Suprapubic skin (tissue), 4 donors: Measurements from ENCODE around the gene TNS1. TPM values are rescaled to one million over a fixed set of nuclear protein-coding genes. Genes with fewer than 3 reads are reported as not detected.
A peak's percentile ranks its signal among the peaks of the same experiment; 100 is the strongest.

Experiments used
- DNase-seq, 2 donors: peaks; one replicate each; pipeline ENCODE4 v3.0.0-alpha.2; 2019; ENCODE audit warnings: low spot score in 2 of 2
- H3K27ac ChIP-seq: fragments of 200-600 bp; sonication (generic); one replicate; pipeline ENCODE4 v1.5.1; 2019
- H3K27me3 ChIP-seq: fragments of 200-600 bp; sonication (generic); one replicate; pipeline ENCODE4 v1.5.1; 2019
- H3K36me3 ChIP-seq: fragments of 200-600 bp; sonication (generic); one replicate; pipeline ENCODE4 v1.5.1; 2019
- H3K4me1 ChIP-seq: fragments of 200-600 bp; sonication (generic); one replicate; pipeline ENCODE4 v1.5.1; 2019
- H3K4me3 ChIP-seq: fragments of 200-600 bp; sonication (generic); one replicate; pipeline ENCODE4 v1.5.1; 2019; ENCODE audit warnings: mild to moderate bottlenecking
- H3K9me3 ChIP-seq: fragments of 200-600 bp; sonication (generic); one replicate; pipeline ENCODE4 v1.5.1; 2019
- CTCF ChIP-seq, 2 donors: fragments of 200-600 bp in 1 of 2; fragments of 450-650 bp in 1 of 2; sonication (generic) in 1 of 2; IDR thresholded peaks; one replicate each; pipeline ENCODE4 v1.5.1; 2016 to 2019; ENCODE audit warnings: antibody characterized with exemption in 2 of 2, mild to moderate bottlenecking in 1 of 2, moderate library complexity in 1 of 2
- EP300 ChIP-seq: sonication (generic); formaldehyde crosslinking; IDR thresholded peaks from one replicate; pipeline ENCODE4 v1.6.1; 2017; ENCODE audit warnings: antibody characterized with exemption
- POLR2A ChIP-seq, 2 donors: fragments of 450-650 bp; IDR thresholded peaks; one replicate each; pipeline ENCODE4 v1.6.1; 2017; ENCODE audit warnings: antibody characterized with exemption in 2 of 2, mild to moderate bottlenecking in 2 of 2, moderate library complexity in 2 of 2
- POLR2AphosphoS5 ChIP-seq, 3 donors: sonication (generic); formaldehyde crosslinking; IDR thresholded peaks; one replicate each; pipeline ENCODE4 v1.6.1; 2017; ENCODE audit warnings: antibody characterized with exemption in 3 of 3
- WGBS: methylation state at CpG from one replicate; pipeline ENCODE4 v1.1.5; 2018; 5-methylcytosine and 5-hydroxymethylcytosine counted together
- total RNA-seq, 4 donors: library from RNA; depleted of rRNA; stranded (reverse); fragments of >200 nt; gene quantifications; one replicate each; pipeline ENCODE4 v1.1.0, GENCODE V29; 2016

The TNS1 gene
- total RNA-seq, 4 donors from 2014 or later: 64.1 to 145 (median 99.5) TPM

GRCh38 chr2:218013289-218013688 lies 10.5 kb upstream of the TNS1 start:
- TF ChIP-seq CTCF (IDR thresholded peaks at IDR 0.05) (no peak), POLR2A (IDR thresholded peaks at IDR 0.05) (no peak), EP300 (no peak), POLR2AphosphoS5 (IDR thresholded peaks at IDR 0.05) (no peak)
- H3K4me3 ChIP-seq: no peak overlapping the region
- peaks cover 24% of the 10 kb centered on the region for H3K27me3 ChIP-seq
- H3K36me3 ChIP-seq: no peaks in the 10 kb centered on the region
- peaks cover 52% of the 10 kb centered on the region for H3K4me1 ChIP-seq
- WGBS: 97% methylated on average over 2 of the region's 2 CpGs
- no peak for DNase-seq
- no peaks in the 10 kb centered on the region for H3K9me3 ChIP-seq
- no peak overlapping the region for H3K27ac ChIP-seq

- no peak for DNase-seq
- no peaks in the 10 kb centered on the region for H3K36me3 ChIP-seq
- H3K4me3 ChIP-seq: no peak overlapping the region
- 86% methylated on average over 1 of the region's 1 CpG for WGBS
- H3K4me1 ChIP-seq: peaks cover 46% of the 10 kb centered on the region
- TF ChIP-seq EP300 (no peak), POLR2A (IDR thresholded peaks at IDR 0.05) (no peak), CTCF (IDR thresholded peaks at IDR 0.05) (no peak), POLR2AphosphoS5 (IDR thresholded peaks at IDR 0.05) (no peak)
- no peak overlapping the region for H3K27ac ChIP-seq
- H3K9me3 ChIP-seq: no peaks in the 10 kb centered on the region
- peaks cover 26% of the 10 kb centered on the region for H3K27me3 ChIP-seq
These were observed 9.5 kb upstream of the TNS1 start for GRCh38 chr2:218012284-218012683.

- DNase-seq: no peak
- Histone ChIP-seq H3K4me1 (peaks cover 41% of the 10 kb centered on the region), H3K27ac (no peak overlapping the region), H3K9me3 (no peaks in the 10 kb centered on the region), H3K36me3 (no peaks in the 10 kb centered on the region), H3K4me3 (no peak overlapping the region), H3K27me3 (peaks cover 26% of the 10 kb centered on the region)
- TF ChIP-seq POLR2A (IDR thresholded peaks at IDR 0.05): no peak
- TF ChIP-seq CTCF (IDR thresholded peaks at IDR 0.05): no peak
- TF ChIP-seq POLR2AphosphoS5 (IDR thresholded peaks at IDR 0.05): no peak
- no peak for TF ChIP-seq EP300
- WGBS: 71% methylated on average over 8 of the region's 8 CpGs
These were observed 8.9 kb upstream of the TNS1 start for GRCh38 chr2:218011653-218012040.

GRCh38 chr2:218010984-218011652 lies 8.3 kb upstream of the TNS1 start:
- Histone ChIP-seq H3K27ac (no peak overlapping the region), H3K27me3 (peaks cover 26% of the 10 kb centered on the region), H3K4me3 (peak overlapping the region; percentile 68), H3K36me3 (no peaks in the 10 kb centered on the region), H3K4me1 (peaks cover 41% of the 10 kb centered on the region), H3K9me3 (no peaks in the 10 kb centered on the region)
- 63% methylated on average over 11 of the region's 12 CpGs for WGBS
- TF ChIP-seq POLR2A (IDR thresholded peaks at IDR 0.05) (no peak), EP300 (no peak), CTCF (IDR thresholded peaks at IDR 0.05) (no peak), POLR2AphosphoS5 (IDR thresholded peaks at IDR 0.05) (no peak)
- DNase-seq: no peak

- Histone ChIP-seq H3K4me3 (peak overlapping the region; percentile 68), H3K27ac (no peak overlapping the region), H3K9me3 (no peaks in the 10 kb centered on the region), H3K4me1 (peaks cover 47% of the 10 kb centered on the region), H3K36me3 (no peaks in the 10 kb centered on the region), H3K27me3 (peaks cover 26% of the 10 kb centered on the region)
- WGBS: 0% methylated on average over 15 of the region's 72 CpGs
- DNase-seq: no peak
- TF ChIP-seq CTCF (IDR thresholded peaks at IDR 0.05) (peak; percentile 17 to 56), POLR2A (IDR thresholded peaks at IDR 0.05) (no peak), POLR2AphosphoS5 (IDR thresholded peaks at IDR 0.05) (no peak)
These were observed 7.6 kb upstream of the TNS1 start for GRCh38 chr2:218010140-218010983.
